IPS DF 19.7 (cell line): ENCODE measurements around the gene HERPUD2.
"Not testable (repeated sequence)": the region's sequence is repeated elsewhere in the genome, so short reads cannot be mapped to it uniquely, and the experiment has no call there.

Experiments used
- DNase-seq: peaks from one replicate; pipeline ENCODE4 v3.0.0-alpha.2; 2013; ENCODE audit warnings: low read depth, low spot score

Gene HERPUD2

DNA sequence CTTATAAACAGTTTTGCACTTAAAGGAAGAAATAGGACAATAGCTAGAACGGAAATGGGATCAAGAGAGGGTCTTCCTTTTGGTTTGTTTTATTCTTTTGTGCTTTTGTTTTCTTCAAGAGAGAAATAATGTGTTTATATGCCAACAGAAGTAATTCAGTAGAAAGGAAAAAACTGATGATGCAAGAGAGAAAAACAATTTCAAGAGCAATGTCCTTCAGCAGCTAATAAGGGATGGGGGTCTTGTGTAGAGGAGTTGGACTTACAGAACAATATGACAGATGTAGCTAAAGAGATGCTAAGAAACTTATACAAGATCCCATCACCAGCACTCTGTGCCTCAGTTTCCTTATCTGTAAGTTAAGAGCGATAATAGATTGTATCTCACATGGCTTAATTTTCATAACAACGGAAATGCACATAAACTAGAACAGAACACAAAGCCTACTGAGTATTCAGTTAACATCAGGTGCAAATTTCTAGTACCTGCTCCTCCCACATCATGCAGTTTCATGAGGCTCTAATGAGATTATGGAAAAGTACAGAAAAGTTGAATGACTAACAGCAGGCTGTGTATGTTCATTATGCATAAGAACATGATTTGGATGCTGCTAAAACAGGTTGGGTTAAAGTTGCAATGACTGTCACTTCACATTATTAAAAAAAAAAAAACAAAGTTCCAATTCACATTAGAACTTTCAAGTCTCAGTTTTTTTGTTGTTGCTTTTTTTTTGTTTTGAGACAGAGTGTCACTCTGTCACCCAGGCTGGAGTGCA is 17.2 kb downstream of the HERPUD2 start:
- DNase-seq = no peak

DNA sequence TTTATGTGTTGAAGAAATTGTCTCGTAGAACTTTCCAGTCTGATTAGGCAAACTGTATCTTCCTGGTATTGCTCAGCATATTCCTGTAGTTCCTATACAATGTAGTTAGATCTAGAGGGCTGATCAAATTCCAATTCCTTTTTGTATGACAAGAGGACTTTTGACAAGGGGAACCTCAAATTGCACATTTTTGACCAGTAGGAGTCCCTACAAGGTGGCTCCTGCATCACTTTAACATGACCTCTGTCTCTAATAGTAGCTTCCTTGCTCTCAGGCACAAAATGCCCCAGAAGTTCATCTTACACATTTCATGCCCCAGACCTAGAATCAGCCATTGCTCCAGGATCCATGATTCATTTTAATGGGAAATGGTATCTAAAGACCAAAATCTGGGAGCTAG is 18.7 kb downstream of the HERPUD2 start:
- DNase-seq = no peak

DNA sequence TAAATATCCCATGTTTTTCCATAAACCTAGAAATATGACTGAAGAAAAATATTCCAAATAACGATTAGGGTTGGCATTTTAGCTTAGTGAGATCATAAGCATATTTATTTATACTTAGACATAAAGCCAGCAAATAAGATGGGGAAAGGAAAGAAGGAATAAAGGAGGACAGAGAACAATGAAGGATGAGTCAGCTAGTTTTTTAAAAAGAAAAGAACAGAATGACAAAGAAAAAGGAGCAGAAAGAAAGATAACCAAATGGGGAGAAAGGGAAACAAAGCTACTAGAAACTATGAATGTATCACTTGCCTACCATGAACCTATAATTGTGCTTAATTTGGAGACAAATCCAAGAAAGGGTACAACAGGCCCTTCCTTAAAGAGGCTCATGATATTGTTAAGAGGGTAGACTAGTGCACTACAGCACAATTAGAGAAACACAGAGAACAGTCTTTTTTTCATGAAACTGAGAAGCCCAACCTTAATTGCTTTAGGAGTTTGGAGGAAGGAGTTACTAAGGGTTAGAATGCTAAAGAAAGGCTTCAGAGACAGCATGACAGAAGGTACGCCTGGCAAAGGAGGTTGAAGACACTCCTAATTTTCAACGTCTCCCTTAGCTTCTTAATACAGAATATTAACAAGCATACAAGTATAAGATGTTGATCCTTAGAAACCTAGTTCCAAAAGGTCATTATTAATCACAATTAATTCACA is 23.9 kb downstream of the HERPUD2 start:
- DNase-seq = no peak

GRCh38 chr7:35660411-35660810 is 34.5 kb downstream of the HERPUD2 start:
- DNase-seq = not testable (repeated sequence)

- DNase-seq = no peak
Measured at GRCh38 chr7:35658606-35659201, 36.2 kb downstream of the HERPUD2 start.

DNA sequence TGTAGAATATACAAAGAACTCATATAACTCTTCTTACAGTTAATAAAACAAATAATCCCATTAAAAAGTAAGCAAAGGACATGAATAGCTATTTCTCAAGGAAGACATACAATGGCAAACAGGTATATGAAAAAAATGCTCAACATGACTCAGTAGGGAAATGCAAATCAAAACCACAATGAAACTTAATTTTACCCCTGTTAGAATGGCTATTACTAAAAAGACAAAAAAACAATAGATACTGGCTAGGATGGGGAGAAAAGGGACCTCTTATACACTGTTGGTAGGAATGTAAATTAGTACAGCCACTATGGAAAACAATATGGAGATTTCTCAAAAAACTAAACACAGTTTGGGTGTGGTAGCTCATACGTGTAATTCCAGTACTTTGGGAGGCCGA is 37.8 kb downstream of the HERPUD2 start:
- DNase-seq = no peak

- DNase-seq = not testable (repeated sequence)
Measured at GRCh38 chr7:35654558-35654957, 40.4 kb downstream of the HERPUD2 start.

DNA sequence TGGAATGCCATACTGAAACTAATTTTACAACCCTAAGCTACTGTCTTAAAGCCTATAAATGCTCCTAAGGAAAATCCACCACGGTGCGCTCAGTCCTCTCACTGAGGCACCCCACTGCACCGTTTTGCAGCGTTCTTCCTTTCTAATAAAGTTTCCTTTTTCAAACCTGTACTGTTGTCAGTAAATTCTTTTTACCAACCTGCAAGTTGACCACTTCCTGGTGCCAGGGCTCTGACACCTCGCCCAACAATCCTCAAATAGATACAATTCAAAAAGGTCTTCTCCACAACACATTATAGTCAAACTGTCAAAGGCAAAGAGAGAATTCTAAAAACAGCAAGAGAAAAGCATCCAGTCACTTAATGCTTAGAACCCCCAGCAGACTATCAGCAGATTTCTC is 42.8 kb downstream of the HERPUD2 start:
- no peak for DNase-seq

- no peak for DNase-seq
Measured at GRCh38 chr7:35650751-35651150, 44.2 kb downstream of the HERPUD2 start.

DNA sequence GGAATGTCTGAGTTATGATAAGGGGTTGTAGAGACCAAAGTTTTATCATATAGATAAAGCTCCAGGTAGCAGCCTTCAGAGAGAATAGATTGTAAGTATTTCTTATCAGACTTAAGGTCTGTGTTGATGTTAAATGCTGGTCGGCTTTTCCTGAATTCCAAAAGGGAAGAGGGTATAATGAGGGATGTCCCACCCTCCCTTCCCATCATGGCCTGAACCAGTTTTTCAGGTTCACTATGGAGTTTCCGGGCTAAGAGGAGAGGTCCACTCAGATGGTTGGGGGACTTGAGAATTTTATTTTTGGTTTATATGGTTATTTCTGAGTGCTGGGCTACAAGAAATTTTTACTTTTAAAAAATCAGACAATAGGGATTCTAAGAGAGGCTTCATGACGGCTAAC is 45.2 kb downstream of the HERPUD2 start:
- DNase-seq = no peak

DNA sequence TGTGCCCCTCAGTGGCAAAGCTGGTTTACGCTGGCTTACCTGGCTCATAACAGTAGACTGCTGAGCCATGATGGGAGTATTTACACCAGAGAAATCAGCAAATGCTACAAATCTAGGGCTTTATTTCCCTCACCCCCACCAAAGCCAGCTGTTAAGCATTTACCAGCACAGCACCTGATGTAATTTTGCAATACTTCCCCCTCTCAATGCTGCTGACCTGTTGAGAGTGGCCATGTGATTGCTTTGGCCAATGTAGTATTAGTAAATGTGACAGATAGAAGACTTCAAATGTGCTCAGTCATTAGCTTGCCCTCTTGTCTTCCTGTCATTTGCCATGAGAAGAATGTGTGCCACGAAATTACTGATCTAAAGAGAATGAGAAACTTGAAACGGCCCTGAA is 46.6 kb downstream of the HERPUD2 start:
- DNase-seq = no peak

GRCh38 chr7:35647171-35647574 is 47.8 kb downstream of the HERPUD2 start:
- DNase-seq = no peak

DNA sequence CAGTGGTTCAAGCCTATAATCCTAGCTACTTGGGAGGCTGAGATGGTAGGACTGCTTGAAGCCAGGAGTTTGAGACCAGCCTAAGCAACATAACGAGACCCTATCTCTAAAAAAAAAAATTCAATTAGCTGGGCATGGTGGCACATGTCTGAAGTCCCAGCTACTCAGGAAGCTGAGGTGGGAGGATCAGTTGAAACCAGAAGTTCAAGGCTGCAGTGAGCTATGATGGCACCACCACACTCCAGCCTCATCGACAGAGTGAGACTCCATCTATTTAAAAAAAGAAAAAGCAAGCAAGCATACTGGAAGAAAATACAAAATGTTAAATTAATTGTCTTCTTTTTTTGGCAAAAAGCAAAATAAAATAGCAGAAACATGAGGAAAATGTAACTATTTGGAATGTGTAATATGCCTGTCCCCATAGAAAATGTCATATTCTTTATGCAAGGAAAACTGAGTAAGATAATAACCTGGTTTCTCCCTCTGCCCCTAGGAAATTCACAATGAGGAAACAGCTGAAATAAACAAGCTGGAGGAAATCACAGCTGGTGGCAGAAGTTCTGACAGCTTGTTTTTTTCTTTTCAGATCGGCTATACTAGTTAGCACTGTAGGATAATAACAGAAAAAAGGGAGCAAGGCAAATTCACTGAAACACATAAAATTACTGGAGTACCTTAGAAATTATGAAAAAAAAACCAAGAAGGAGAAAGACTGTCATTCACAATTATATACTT is 48.5 kb downstream of the HERPUD2 start:
- no peak for DNase-seq

GRCh38 chr7:35645691-35646090 is 49.2 kb downstream of the HERPUD2 start:
- DNase-seq = no peak

DNA sequence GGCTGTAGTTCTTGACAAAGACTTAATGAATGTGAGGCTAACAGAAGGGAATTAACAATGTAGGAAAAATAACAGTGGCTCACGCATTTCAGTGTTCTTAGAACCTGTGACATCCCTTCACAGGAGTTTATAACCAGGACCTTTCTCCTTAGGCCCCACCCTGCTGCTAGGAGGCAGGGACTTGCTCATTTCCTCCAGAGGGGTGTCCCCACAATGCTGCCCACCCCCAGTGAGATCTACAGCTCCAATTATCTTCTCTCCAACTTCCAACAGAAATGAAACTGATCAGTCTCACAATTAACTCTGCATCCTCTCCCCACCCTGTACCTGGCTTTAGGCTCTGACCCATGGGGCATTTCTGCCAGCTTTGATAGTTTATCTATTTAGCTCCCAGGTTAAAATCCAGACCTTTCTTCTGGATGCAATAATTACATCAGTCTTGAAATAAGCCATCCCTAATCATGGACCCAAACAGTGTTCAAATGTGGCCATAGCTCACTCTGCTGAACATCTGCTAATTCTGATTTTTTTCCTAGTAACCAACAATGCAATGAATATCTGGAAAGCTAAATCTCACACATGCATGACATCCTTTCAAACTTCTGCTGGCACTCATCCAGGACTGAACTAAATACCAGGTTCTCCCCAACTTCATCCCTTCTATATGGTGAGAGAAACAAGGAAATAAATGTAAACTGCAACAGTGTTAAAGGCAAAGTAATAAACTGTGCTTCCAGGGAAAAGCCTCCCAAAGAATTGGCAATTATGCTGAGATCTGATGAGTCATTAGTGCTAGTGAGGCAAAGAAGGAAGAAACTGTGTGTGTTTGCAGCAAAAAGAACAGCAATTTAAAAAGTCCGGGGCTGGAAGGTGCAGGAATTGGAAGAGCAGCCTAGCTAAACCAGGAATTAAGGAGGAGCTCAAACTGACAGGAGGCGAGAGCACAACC is 64.6 kb downstream of the HERPUD2 start:
- no peak for DNase-seq

DNA sequence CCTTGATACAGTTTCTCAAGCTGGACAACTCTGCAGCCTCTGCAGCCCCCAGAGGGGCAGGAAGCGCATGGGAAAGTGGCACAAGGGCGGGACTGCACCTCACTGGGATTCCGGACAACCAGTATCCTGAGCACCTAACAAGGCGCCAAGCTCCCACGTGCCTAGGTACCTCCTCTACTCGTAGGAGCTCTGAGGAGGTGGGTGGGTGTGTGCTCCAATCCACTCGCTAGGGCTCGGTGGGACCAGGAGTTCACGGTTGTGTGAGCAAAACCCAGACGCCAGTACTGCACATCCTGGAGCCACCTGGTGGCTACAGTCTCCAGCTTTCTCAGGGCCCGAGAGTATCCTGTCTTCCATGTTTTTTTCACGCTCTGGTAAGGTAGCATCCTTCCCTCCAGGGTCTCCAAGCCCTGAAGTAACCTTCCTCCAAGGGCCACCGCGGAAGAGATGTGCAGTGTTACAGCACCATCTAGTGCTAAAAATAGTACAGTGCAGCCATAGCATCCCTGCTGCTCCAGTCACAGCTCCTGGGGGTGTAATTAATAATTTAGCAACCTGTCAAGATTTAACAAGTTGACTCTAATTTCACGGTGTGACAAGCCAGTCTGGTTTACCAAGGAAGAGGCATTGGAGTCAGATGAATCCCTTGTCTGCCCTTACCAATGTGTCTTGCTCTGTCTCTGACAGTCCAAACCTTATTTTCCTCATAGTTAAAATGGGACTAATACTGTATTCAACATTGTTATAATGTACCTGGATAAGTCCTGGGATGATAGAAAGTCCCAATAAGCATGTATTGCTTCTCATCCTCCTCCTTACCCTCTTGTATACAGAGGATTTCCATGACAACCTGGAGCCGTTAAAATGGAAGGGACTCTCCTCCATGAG is 70.4 kb downstream of the HERPUD2 start:
- peak; percentile 65 for DNase-seq

GRCh38 chr7:35623381-35623780 is 71.6 kb downstream of the HERPUD2 start:
- no peak for DNase-seq

DNA sequence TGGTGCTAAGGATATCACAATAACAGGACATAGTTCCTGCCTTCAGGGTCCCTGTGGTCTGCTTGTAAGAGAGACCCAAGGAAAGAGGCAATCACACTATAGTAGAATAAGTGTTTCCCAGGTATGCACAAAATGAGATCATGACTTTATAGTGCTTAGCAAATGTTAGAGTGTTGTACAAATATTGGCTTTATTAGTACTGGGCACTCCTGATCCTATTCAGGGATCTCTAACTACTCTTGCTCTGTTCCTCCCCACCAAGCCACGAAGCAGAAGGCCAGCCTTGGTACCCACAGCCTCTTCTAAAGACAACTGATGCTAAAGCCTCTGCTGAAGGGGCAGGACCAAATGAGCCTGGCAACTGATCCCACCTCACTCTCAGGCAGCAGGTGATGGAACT is 75.1 kb downstream of the HERPUD2 start:
- DNase-seq = no peak

- DNase-seq = no peak
Measured at GRCh38 chr7:35617041-35617440, 77.9 kb downstream of the HERPUD2 start.

- DNase-seq = no peak
Measured at GRCh38 chr7:35613150-35613549, 81.8 kb downstream of the HERPUD2 start.
